WTC11 (cell line): ENCODE results near the gene FGD6. TPM values are rescaled to one million over a fixed set of nuclear protein-coding genes. Genes with fewer than 3 reads are reported as not detected.
A peak's percentile ranks its signal among the peaks of the same experiment; 100 is the strongest.

Experiments
- ATAC-seq: fragments of 200-7000 bp; cut with Tn5 transposase; 2 replicates; pipeline ENCODE4 v1.10.0; 2021; ENCODE audit warnings: mild to moderate bottlenecking, moderate library complexity
- CTCF ChIA-PET: fragments of 300-600 bp; sonication (Branson Sonifier 250); formaldehyde crosslinking; loops from one replicate; lab custom pipeline; 2021; ENCODE audit warnings: antibody characterized with exemption; lab: Charles Lee
- POLR2A ChIA-PET: fragments of 350-600 bp; sonication (Branson Sonifier 250); formaldehyde crosslinking; loops from one replicate; lab custom pipeline; 2021; ENCODE audit warnings: antibody characterized with exemption; lab: Charles Lee
- DNase-seq: peaks from one replicate; pipeline ENCODE4 v3.0.0; 2021; ENCODE audit warnings: low spot score
- H3K27ac Mint-ChIP-seq: 2 replicates; pipeline ENCODE4 v1.8.0; 2021; ENCODE audit warnings: mixed read lengths
- H3K27me3 Mint-ChIP-seq: 2 replicates; pipeline ENCODE4 v1.8.0; 2021; ENCODE audit warnings: low read depth, mild to moderate bottlenecking, moderate library complexity, mixed read lengths
- H3K36me3 Mint-ChIP-seq: 2 replicates; pipeline ENCODE4 v1.8.0; 2021; ENCODE audit warnings: mixed read lengths
- H3K4me1 Mint-ChIP-seq: 2 replicates; pipeline ENCODE4 v1.8.0; 2022; ENCODE audit warnings: mixed read lengths
- H3K4me3 Mint-ChIP-seq: 2 replicates; pipeline ENCODE4 v1.8.0; 2021; ENCODE audit warnings: mild to moderate bottlenecking, moderate library complexity, mixed read lengths
- H3K9me3 Mint-ChIP-seq: 2 replicates; pipeline ENCODE4 v1.8.0; 2021; ENCODE audit warnings: mixed read lengths
- CREB1 ChIP-seq: sonication (generic); formaldehyde crosslinking; IDR thresholded peaks from 2 replicates; pipeline ENCODE4 v1.8.0; 2023; ENCODE audit warnings: mild to moderate bottlenecking, missing genetic modification reagents
- CREM ChIP-seq: sonication (generic); formaldehyde crosslinking; IDR thresholded peaks from 2 replicates; pipeline ENCODE4 v1.8.1; 2022; ENCODE audit warnings: mild to moderate bottlenecking, missing genetic modification reagents, moderate library complexity
- FOXK1 ChIP-seq: sonication (generic); formaldehyde crosslinking; IDR thresholded peaks from 2 replicates; pipeline ENCODE4 v1.8.0; 2022; ENCODE audit warnings: mild to moderate bottlenecking, moderate library complexity, missing genetic modification reagents
- FOXP1 ChIP-seq: sonication (generic); formaldehyde crosslinking; IDR thresholded peaks from 2 replicates; pipeline ENCODE4 v1.8.0; 2022; ENCODE audit warnings: missing genetic modification reagents, mild to moderate bottlenecking, moderate library complexity, borderline replicate concordance
- GRHL2 ChIP-seq: fragments of 250-450 bp; sonication (Bioruptor Pico); IDR thresholded peaks from 2 replicates; pipeline ENCODE4 v1.8.0; 2022; ENCODE audit warnings: mild to moderate bottlenecking, moderate library complexity; ENCODE audit not compliant: insufficient replicate concordance, severe bottlenecking
- HMGA2 ChIP-seq: fragments of 250-450 bp; sonication (Bioruptor Pico); IDR thresholded peaks from 2 replicates; pipeline ENCODE4 v1.4.0; 2021; ENCODE audit warnings: mild to moderate bottlenecking, moderate library complexity
- IRF2 ChIP-seq: sonication (generic); formaldehyde crosslinking; IDR thresholded peaks from 2 replicates; pipeline ENCODE4 v1.8.0; 2022; ENCODE audit warnings: low read depth, missing genetic modification reagents, borderline replicate concordance
- JUN ChIP-seq: sonication (generic); formaldehyde crosslinking; IDR thresholded peaks from 2 replicates; pipeline ENCODE4 v1.8.0; 2023; ENCODE audit warnings: mild to moderate bottlenecking, missing genetic modification reagents
- MXD4 ChIP-seq: fragments of 250-450 bp; sonication (Bioruptor Pico); IDR thresholded peaks from 2 replicates; pipeline ENCODE4 v1.8.0; 2021; ENCODE audit warnings: mild to moderate bottlenecking, moderate library complexity, borderline replicate concordance
- NFATC4 ChIP-seq: fragments of 250-450 bp; sonication (Bioruptor Pico); IDR thresholded peaks from 2 replicates; pipeline ENCODE4 v1.9.0; 2021; ENCODE audit warnings: mild to moderate bottlenecking
- NFE2L1 ChIP-seq: sonication (generic); formaldehyde crosslinking; IDR thresholded peaks from 2 replicates; pipeline ENCODE4 v1.8.1; 2023; ENCODE audit warnings: missing genetic modification reagents
- NFYB ChIP-seq: sonication (generic); formaldehyde crosslinking; conservative IDR thresholded peaks from 2 replicates; pipeline ENCODE4 v1.8.0; 2022; ENCODE audit warnings: low read depth, missing genetic modification reagents
- NR2C2 ChIP-seq: sonication (generic); formaldehyde crosslinking; IDR thresholded peaks from 2 replicates; pipeline ENCODE4 v1.8.0; 2022; ENCODE audit warnings: mild to moderate bottlenecking, missing genetic modification reagents
- PRRX2 ChIP-seq: fragments of 250-450 bp; sonication (Bioruptor Pico); IDR thresholded peaks from 2 replicates; pipeline ENCODE4 v1.8.0; 2021; ENCODE audit warnings: mild to moderate bottlenecking
- RELA ChIP-seq: sonication (generic); formaldehyde crosslinking; IDR thresholded peaks from 2 replicates; pipeline ENCODE4 v1.8.1; 2022; ENCODE audit warnings: missing genetic modification reagents, mild to moderate bottlenecking, borderline replicate concordance
- total RNA-seq: library from RNA; stranded (reverse); gene quantifications from 3 replicates; pipeline ENCODE4 v1.2.3, GENCODE V29; 2021
- TF ChIP-seq, protein P1 (sequence below): fragments of 250-450 bp; sonication (Bioruptor Pico); IDR thresholded peaks from 2 replicates; pipeline ENCODE4 v1.9.0; 2021; ENCODE audit warnings: mild to moderate bottlenecking
- TF ChIP-seq, protein P2 (sequence below): sonication (generic); formaldehyde crosslinking; IDR thresholded peaks from 2 replicates; pipeline ENCODE4 v1.8.1; 2023; ENCODE audit warnings: mild to moderate bottlenecking, missing genetic modification reagents
- TF ChIP-seq, protein P3 (sequence below): sonication (generic); formaldehyde crosslinking; IDR thresholded peaks from 2 replicates; pipeline ENCODE4 v1.8.1; 2023; ENCODE audit warnings: mild to moderate bottlenecking, missing genetic modification reagents, moderate library complexity
- TF ChIP-seq, protein P4 (sequence below): sonication (generic); formaldehyde crosslinking; IDR thresholded peaks from 2 replicates; pipeline ENCODE4 v1.8.1; 2022; ENCODE audit warnings: low read depth, missing genetic modification reagents, borderline replicate concordance
- TF ChIP-seq, protein P5 (sequence below): sonication (generic); formaldehyde crosslinking; IDR thresholded peaks from 2 replicates; pipeline ENCODE4 v1.8.1; 2023; ENCODE audit warnings: mild to moderate bottlenecking, missing genetic modification reagents
- TF ChIP-seq, protein P6 (sequence below): sonication (generic); formaldehyde crosslinking; IDR thresholded peaks from 2 replicates; pipeline ENCODE4 v1.8.1; 2023; ENCODE audit warnings: mild to moderate bottlenecking, missing genetic modification reagents, borderline replicate concordance
- TF ChIP-seq, protein P7 (sequence below): sonication (generic); formaldehyde crosslinking; conservative IDR thresholded peaks from 2 replicates; pipeline ENCODE4 v1.8.1; 2022; ENCODE audit warnings: mild to moderate bottlenecking, missing genetic modification reagents

FGD6 gene
- total RNA-seq, 1 experiment from 2014 or later, result 28.2 TPM

DNA sequence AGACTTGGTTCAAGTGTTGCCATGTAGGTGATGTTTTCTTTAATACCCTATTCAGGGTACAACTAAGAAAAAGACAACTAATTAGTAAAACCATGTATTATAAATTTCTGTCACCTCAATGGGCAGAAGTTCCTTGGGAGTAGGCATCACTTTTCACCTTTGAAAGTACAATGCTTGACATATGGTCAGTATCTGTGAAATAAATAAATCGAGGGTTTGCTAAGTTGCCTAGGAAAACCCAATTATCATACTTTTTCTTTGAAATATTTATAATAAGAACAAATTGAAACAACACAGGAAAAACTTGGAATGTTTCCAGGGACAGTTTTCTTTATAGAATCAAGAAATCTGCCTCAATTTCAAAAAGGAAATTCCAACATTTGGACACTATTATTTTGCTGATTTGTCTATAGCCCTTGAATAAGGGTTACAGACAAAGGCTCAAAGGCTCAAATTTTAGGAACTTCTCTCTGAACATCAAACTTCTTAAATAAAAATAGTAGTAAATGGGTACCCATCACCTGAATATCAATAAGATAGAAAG, 13.7 kb downstream of the FGD6 start:
- no peak overlapping the region for H3K4me3 Mint-ChIP-seq
- peaks cover 89% of the 10 kb centered on the region for H3K4me1 Mint-ChIP-seq
- peak overlapping the region; percentile 99 for H3K27ac Mint-ChIP-seq
- no peaks in the 10 kb centered on the region for H3K27me3 Mint-ChIP-seq
- CTCF ChIA-PET, result interaction anchor here (1.1 kb wide), 1 partner anchor 86 kb away, joined by 5 read pairs; no protein-coding TSS in a partner anchor
- no peaks in the 10 kb centered on the region; the same call in 1 of the 2 replicates for H3K36me3 Mint-ChIP-seq
- DNase-seq, result no peak
- no peaks in the 10 kb centered on the region for H3K9me3 Mint-ChIP-seq
- POLR2A ChIA-PET, result no interaction called here
- ATAC-seq, result no peak
- no peak for TF ChIP-seq NFYB (CRISPR knock-in tag)
- no peak for TF ChIP-seq PRRX2 (CRISPR knock-in tag)
- TF ChIP-seq FOXP1 (CRISPR knock-in tag), result no peak
- TF ChIP-seq, protein P1, sequence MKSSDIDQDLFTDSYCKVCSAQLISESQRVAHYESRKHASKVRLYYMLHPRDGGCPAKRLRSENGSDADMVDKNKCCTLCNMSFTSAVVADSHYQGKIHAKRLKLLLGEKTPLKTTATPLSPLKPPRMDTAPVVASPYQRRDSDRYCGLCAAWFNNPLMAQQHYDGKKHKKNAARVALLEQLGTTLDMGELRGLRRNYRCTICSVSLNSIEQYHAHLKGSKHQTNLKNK, result no peak
- TF ChIP-seq, protein P2, sequence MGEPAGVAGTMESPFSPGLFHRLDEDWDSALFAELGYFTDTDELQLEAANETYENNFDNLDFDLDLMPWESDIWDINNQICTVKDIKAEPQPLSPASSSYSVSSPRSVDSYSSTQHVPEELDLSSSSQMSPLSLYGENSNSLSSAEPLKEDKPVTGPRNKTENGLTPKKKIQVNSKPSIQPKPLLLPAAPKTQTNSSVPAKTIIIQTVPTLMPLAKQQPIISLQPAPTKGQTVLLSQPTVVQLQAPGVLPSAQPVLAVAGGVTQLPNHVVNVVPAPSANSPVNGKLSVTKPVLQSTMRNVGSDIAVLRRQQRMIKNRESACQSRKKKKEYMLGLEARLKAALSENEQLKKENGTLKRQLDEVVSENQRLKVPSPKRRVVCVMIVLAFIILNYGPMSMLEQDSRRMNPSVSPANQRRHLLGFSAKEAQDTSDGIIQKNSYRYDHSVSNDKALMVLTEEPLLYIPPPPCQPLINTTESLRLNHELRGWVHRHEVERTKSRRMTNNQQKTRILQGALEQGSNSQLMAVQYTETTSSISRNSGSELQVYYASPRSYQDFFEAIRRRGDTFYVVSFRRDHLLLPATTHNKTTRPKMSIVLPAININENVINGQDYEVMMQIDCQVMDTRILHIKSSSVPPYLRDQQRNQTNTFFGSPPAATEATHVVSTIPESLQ (CRISPR knock-in tag), result no peak
- TF ChIP-seq, protein P3, sequence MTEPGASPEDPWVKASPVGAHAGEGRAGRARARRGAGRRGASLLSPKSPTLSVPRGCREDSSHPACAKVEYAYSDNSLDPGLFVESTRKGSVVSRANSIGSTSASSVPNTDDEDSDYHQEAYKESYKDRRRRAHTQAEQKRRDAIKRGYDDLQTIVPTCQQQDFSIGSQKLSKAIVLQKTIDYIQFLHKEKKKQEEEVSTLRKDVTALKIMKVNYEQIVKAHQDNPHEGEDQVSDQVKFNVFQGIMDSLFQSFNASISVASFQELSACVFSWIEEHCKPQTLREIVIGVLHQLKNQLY (CRISPR knock-in tag), result no peak
- no peak for TF ChIP-seq MXD4 (CRISPR knock-in tag)
- no peak for TF ChIP-seq HMGA2 (CRISPR knock-in tag)
- no peak for TF ChIP-seq FOXK1
- TF ChIP-seq, protein P4, sequence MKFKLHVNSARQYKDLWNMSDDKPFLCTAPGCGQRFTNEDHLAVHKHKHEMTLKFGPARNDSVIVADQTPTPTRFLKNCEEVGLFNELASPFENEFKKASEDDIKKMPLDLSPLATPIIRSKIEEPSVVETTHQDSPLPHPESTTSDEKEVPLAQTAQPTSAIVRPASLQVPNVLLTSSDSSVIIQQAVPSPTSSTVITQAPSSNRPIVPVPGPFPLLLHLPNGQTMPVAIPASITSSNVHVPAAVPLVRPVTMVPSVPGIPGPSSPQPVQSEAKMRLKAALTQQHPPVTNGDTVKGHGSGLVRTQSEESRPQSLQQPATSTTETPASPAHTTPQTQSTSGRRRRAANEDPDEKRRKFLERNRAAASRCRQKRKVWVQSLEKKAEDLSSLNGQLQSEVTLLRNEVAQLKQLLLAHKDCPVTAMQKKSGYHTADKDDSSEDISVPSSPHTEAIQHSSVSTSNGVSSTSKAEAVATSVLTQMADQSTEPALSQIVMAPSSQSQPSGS (CRISPR knock-in tag), result no peak
- no peak for TF ChIP-seq CREB1 (CRISPR knock-in tag)
- no peak for TF ChIP-seq NR2C2
- TF ChIP-seq JUN (CRISPR knock-in tag), result no peak
- no peak for TF ChIP-seq GRHL2
- no peak for TF ChIP-seq CREM (CRISPR knock-in tag)
- TF ChIP-seq IRF2 (CRISPR knock-in tag), result no peak
- no peak for TF ChIP-seq NFATC4 (CRISPR knock-in tag)

DNA sequence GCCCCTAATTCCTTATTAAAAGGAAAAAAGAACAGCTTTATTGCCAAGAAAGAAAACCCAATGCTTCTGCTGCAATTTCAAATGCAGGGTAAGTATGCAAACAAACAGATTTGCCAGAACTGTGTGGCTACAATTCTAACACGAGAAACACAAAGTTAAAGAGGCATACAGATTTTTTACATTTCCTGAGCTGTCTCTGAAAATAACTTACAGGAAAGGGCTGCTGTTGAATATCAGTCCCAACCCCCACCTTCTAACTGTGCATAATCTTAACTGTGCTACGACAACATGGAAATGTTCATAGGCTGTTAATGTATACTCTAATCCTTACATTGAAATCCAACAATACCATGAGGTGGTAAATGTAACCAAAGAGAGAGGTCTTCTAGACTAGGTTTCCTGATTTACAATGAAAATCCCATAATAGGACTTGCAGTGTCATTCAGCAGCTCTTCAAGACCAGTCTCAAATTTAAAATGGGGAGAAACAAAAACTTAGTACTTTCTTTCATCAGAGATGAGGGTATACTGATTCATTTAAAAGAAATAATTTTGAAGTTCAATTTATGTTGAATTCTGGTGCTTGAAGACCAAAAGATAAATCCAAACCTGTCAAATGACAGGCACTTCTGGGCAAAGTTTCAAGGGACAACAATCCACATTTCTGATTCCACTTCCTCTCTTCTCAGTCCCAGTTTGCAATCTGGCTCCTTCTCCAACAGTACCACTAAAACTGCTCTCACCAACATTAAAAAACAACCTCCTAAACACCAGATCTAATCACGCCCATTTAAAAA, 14.4 kb downstream of the FGD6 start:
- no peaks in the 10 kb centered on the region for H3K36me3 Mint-ChIP-seq
- TF ChIP-seq, protein P5, sequence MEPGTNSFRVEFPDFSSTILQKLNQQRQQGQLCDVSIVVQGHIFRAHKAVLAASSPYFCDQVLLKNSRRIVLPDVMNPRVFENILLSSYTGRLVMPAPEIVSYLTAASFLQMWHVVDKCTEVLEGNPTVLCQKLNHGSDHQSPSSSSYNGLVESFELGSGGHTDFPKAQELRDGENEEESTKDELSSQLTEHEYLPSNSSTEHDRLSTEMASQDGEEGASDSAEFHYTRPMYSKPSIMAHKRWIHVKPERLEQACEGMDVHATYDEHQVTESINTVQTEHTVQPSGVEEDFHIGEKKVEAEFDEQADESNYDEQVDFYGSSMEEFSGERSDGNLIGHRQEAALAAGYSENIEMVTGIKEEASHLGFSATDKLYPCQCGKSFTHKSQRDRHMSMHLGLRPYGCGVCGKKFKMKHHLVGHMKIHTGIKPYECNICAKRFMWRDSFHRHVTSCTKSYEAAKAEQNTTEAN (CRISPR knock-in tag), result no peak
- TF ChIP-seq NR2C2 (no peak), RELA (CRISPR knock-in tag) (no peak), NFE2L1 (CRISPR knock-in tag) (no peak)
- TF ChIP-seq, protein P6, sequence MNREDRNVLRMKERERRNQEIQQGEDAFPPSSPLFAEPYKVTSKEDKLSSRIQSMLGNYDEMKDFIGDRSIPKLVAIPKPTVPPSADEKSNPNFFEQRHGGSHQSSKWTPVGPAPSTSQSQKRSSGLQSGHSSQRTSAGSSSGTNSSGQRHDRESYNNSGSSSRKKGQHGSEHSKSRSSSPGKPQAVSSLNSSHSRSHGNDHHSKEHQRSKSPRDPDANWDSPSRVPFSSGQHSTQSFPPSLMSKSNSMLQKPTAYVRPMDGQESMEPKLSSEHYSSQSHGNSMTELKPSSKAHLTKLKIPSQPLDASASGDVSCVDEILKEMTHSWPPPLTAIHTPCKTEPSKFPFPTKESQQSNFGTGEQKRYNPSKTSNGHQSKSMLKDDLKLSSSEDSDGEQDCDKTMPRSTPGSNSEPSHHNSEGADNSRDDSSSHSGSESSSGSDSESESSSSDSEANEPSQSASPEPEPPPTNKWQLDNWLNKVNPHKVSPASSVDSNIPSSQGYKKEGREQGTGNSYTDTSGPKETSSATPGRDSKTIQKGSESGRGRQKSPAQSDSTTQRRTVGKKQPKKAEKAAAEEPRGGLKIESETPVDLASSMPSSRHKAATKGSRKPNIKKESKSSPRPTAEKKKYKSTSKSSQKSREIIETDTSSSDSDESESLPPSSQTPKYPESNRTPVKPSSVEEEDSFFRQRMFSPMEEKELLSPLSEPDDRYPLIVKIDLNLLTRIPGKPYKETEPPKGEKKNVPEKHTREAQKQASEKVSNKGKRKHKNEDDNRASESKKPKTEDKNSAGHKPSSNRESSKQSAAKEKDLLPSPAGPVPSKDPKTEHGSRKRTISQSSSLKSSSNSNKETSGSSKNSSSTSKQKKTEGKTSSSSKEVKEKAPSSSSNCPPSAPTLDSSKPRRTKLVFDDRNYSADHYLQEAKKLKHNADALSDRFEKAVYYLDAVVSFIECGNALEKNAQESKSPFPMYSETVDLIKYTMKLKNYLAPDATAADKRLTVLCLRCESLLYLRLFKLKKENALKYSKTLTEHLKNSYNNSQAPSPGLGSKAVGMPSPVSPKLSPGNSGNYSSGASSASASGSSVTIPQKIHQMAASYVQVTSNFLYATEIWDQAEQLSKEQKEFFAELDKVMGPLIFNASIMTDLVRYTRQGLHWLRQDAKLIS (CRISPR knock-in tag), result no peak
- TF ChIP-seq, protein P2 (CRISPR knock-in tag), result no peak
- TF ChIP-seq, protein P7, sequence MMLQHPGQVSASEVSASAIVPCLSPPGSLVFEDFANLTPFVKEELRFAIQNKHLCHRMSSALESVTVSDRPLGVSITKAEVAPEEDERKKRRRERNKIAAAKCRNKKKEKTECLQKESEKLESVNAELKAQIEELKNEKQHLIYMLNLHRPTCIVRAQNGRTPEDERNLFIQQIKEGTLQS (CRISPR knock-in tag), result no peak
- H3K9me3 Mint-ChIP-seq, result no peaks in the 10 kb centered on the region
- ATAC-seq, result no peak
- POLR2A ChIA-PET, result interaction anchor here (0.8 kb wide), 1 partner anchor 12 kb away, joined by 3 read pairs; no protein-coding TSS in a partner anchor
- H3K27me3 Mint-ChIP-seq, result no peaks in the 10 kb centered on the region
- no peak overlapping the region for H3K4me3 Mint-ChIP-seq
- no peak for DNase-seq
- CTCF ChIA-PET, result no interaction called here
- H3K4me1 Mint-ChIP-seq, result peaks cover 89% of the 10 kb centered on the region
- peak overlapping the region; percentile 91 for H3K27ac Mint-ChIP-seq
